CD14-positive monocyte (primary cell): ENCODE measurements around the gene ARHGEF7. TPM values are rescaled to one million over a fixed set of nuclear protein-coding genes. Genes with fewer than 3 reads are reported as not detected.

Experiments used
- DNase-seq, 3 donors: peaks; one replicate each; pipeline ENCODE4 v3.0.0-alpha.2; 2011 to 2022
- H2AFZ ChIP-seq: 2 replicates; pipeline ENCODE4 v1.6.0; 2012; ENCODE audit warnings: mild to moderate bottlenecking, low read depth, low read length, inconsistent platforms; ENCODE audit not compliant: insufficient read depth, poor library complexity, severe bottlenecking
- H3K27ac ChIP-seq, 2 donors: 1 replicate in 1 of 2; 2 replicates in 1 of 2; pipeline ENCODE4 v1.5.1; 2012 to 2013; ENCODE audit warnings: low read length in 2 of 2, control low read depth in 1 of 2, inconsistent platforms in 1 of 2, low read depth in 1 of 2, mild to moderate bottlenecking in 1 of 2
- H3K27me3 ChIP-seq, 2 donors: one replicate each; pipeline versions ENCODE4 v1.6.0 to v1.6.1; 2011 to 2013; ENCODE audit warnings: low read length in 2 of 2; ENCODE audit not compliant: control insufficient read depth in 2 of 2, insufficient read depth in 2 of 2
- H3K36me3 ChIP-seq, 2 donors: replicated peaks in 1 of 2; 1 replicate in 1 of 2; 2 replicates in 1 of 2; pipeline versions ENCODE4 v1.5.1 to v1.6.1; 2012 to 2013; ENCODE audit warnings: low read length in 2 of 2, control low read depth in 1 of 2, inconsistent platforms in 1 of 2, mild to moderate bottlenecking in 1 of 2; ENCODE audit not compliant: insufficient read depth in 2 of 2, control insufficient read depth in 1 of 2
- H3K4me1 ChIP-seq, 2 donors: 1 replicate in 1 of 2; 2 replicates in 1 of 2; pipeline versions ENCODE4 v1.5.1 to v1.6.1; 2012 to 2013; ENCODE audit warnings: low read length in 2 of 2, control low read depth in 1 of 2, inconsistent platforms in 1 of 2, mild to moderate bottlenecking in 1 of 2, moderate library complexity in 1 of 2; ENCODE audit not compliant: insufficient read depth in 2 of 2, control insufficient read depth in 1 of 2
- H3K4me2 ChIP-seq: replicated peaks from 2 replicates; pipeline ENCODE3; 2012; ENCODE audit warnings: low read length, moderate library complexity, mild to moderate bottlenecking; ENCODE audit not compliant: poor library complexity, severe bottlenecking; ENCODE audit errors: extremely low read depth
- H3K4me3 ChIP-seq, 3 experiments: fragments of 200-600 bp in 1 of 3; sonication (generic) in 1 of 3; replicated peaks in 1 of 3; 1 replicate in 2 of 3; 2 replicates in 1 of 3; pipeline ENCODE4 v1.5.1; 2011 to 2013; ENCODE audit warnings: low read length in 3 of 3, mild to moderate bottlenecking in 3 of 3, control low read depth in 2 of 3, low read depth in 2 of 3, inconsistent platforms in 1 of 3, moderate library complexity in 1 of 3
- H3K79me2 ChIP-seq: 2 replicates; pipeline ENCODE4 v1.6.0; 2012; ENCODE audit warnings: mild to moderate bottlenecking, control low read depth, inconsistent platforms, low read length, moderate library complexity; ENCODE audit not compliant: insufficient read depth
- H3K9ac ChIP-seq: 2 replicates; pipeline ENCODE4 v1.6.0; 2017; ENCODE audit warnings: low read length, mild to moderate bottlenecking; ENCODE audit not compliant: insufficient read depth, poor library complexity, severe bottlenecking
- H3K9me3 ChIP-seq, 2 donors: replicated peaks in 1 of 2; 1 replicate in 1 of 2; 2 replicates in 1 of 2; pipeline versions ENCODE4 v1.5.1 to v1.6.1; 2012 to 2013; ENCODE audit warnings: low read length in 2 of 2, control low read depth in 1 of 2; ENCODE audit not compliant: control insufficient read depth in 1 of 2, insufficient read depth in 1 of 2
- H4K20me1 ChIP-seq: 2 replicates; pipeline ENCODE4 v1.6.0; 2012; ENCODE audit warnings: mild to moderate bottlenecking, low read length, control low read depth, moderate library complexity; ENCODE audit not compliant: insufficient read depth
- H3K27ac Mint-ChIP-seq, 7 donors: one replicate each; pipeline ENCODE4 v1.8.0; 2020; ENCODE audit warnings: mild to moderate bottlenecking in 7 of 7, mixed read lengths in 7 of 7, moderate library complexity in 6 of 7, inconsistent platforms in 2 of 7
- H3K27me3 Mint-ChIP-seq, 3 donors: one replicate each; pipeline ENCODE4 v1.8.0; 2021 to 2022; ENCODE audit warnings: low read depth in 3 of 3, mild to moderate bottlenecking in 3 of 3, mixed read lengths in 3 of 3, moderate library complexity in 3 of 3, inconsistent platforms in 1 of 3
- H3K36me3 Mint-ChIP-seq, 2 donors: one replicate each; pipeline ENCODE4 v1.8.0; 2020; ENCODE audit warnings: mixed read lengths in 2 of 2, inconsistent platforms in 1 of 2, mild to moderate bottlenecking in 1 of 2
- H3K4me1 Mint-ChIP-seq: one replicate; pipeline ENCODE4 v1.8.0; 2020; ENCODE audit warnings: mild to moderate bottlenecking, mixed read lengths
- H3K4me3 Mint-ChIP-seq, 2 donors: one replicate each; pipeline ENCODE4 v1.8.0; 2020; ENCODE audit warnings: mild to moderate bottlenecking in 2 of 2, mixed read lengths in 2 of 2, moderate library complexity in 1 of 2
- H3K9me3 Mint-ChIP-seq, 7 donors: one replicate each; pipeline ENCODE4 v1.8.0; 2020 to 2022; ENCODE audit warnings: mixed read lengths in 7 of 7, mild to moderate bottlenecking in 6 of 7, moderate library complexity in 6 of 7, inconsistent platforms in 2 of 7
- WGBS: methylation state at CpG from one replicate; pipeline ENCODE4 v1.1.5; 2013; ENCODE audit warnings: missing lambda C conversion rate; ENCODE audit not compliant: insufficient coverage; 5-methylcytosine and 5-hydroxymethylcytosine counted together
- intact Hi-C, 2 donors: fragments of 100-400 bp; cut with micrococcal nuclease; formaldehyde crosslinking; loops; one replicate each; pipeline versions ENCODE4 v1.15.0 to v1.15.1; 2023
- polyA plus RNA-seq, 3 donors: library from polyadenylated mRNA; depleted of rRNA in 1 of 3; unstranded in 2 of 3; stranded (reverse) in 1 of 3; fragments of 300-500 nt in 2 of 3; fragments of >200 nt in 1 of 3; fragmentation: Illumina TruSeq in 2 of 3; gene quantifications; 1 replicate in 2 of 3; 2 replicates in 1 of 3; pipeline ENCODE4 v1.2.3, GENCODE V29; 2012 to 2021
- TF ChIP-seq, protein P1 (sequence below): fragments of 200-600 bp; IDR thresholded peaks from one replicate; pipeline ENCODE4 v1.8.0; 2022; ENCODE audit warnings: antibody characterized with exemption, mild to moderate bottlenecking

The ARHGEF7 gene
- polyA plus RNA-seq, 3 donors: 4.6 to 29.0 (median 6.1) TPM

GRCh38 chr13:111219950-111220349 lies 104.8 kb downstream of the ARHGEF7 start:
- intact Hi-C loops: loop anchor here (5.0 to 10.0 kb wide), 3 partner anchors 305 to 625 kb away; partner anchors contain the start of gene ANKRD10 (in 1 of the 2)
- H3K9ac ChIP-seq: no peak overlapping the region
- H3K27me3 ChIP-seq: no peaks in the 10 kb centered on the region
- no peak overlapping the region for H3K4me3 ChIP-seq
- peaks cover 56% of the 10 kb centered on the region for H4K20me1 ChIP-seq
- no peaks in the 10 kb centered on the region for H3K9me3 ChIP-seq
- Mint-ChIP-seq H3K4me3 (no peak overlapping the region), H3K9me3 (no peaks in the 10 kb centered on the region), H3K36me3 (peaks cover 34 to 41% of the 10 kb centered on the region in 2 donors), H3K27me3 (no peaks in the 10 kb centered on the region), H3K4me1 (no peaks in the 10 kb centered on the region), H3K27ac (peak overlapping the region in 3 of 7 donors; percentile 4 to 62 (median 52))
- H3K79me2 ChIP-seq: peaks cover 25% of the 10 kb centered on the region
- H3K4me2 ChIP-seq: no peak overlapping the region
- H2AFZ ChIP-seq: no peak overlapping the region
- peaks cover 15 to 37% of the 10 kb centered on the region in 2 donors for H3K36me3 ChIP-seq
- TF ChIP-seq, protein P1, sequence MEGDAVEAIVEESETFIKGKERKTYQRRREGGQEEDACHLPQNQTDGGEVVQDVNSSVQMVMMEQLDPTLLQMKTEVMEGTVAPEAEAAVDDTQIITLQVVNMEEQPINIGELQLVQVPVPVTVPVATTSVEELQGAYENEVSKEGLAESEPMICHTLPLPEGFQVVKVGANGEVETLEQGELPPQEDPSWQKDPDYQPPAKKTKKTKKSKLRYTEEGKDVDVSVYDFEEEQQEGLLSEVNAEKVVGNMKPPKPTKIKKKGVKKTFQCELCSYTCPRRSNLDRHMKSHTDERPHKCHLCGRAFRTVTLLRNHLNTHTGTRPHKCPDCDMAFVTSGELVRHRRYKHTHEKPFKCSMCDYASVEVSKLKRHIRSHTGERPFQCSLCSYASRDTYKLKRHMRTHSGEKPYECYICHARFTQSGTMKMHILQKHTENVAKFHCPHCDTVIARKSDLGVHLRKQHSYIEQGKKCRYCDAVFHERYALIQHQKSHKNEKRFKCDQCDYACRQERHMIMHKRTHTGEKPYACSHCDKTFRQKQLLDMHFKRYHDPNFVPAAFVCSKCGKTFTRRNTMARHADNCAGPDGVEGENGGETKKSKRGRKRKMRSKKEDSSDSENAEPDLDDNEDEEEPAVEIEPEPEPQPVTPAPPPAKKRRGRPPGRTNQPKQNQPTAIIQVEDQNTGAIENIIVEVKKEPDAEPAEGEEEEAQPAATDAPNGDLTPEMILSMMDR: no peak
- no peak overlapping the region for H3K27ac ChIP-seq
- no peaks in the 10 kb centered on the region for H3K4me1 ChIP-seq
- WGBS: 96% methylated on average over 6 of the region's 8 CpGs
- DNase-seq: no peak

GRCh38 chr13:111225166-111225565 lies 110.1 kb downstream of the ARHGEF7 start:
- peaks cover 52 to 61% of the 10 kb centered on the region in 2 donors for H3K36me3 Mint-ChIP-seq
- Histone ChIP-seq H3K9ac (no peak overlapping the region), H3K4me2 (no peak overlapping the region), H3K27ac (no peak overlapping the region), H3K9me3 (peaks cover 0 to 5% of the 10 kb centered on the region in 2 donors), H3K36me3 (peaks cover 19 to 57% of the 10 kb centered on the region in 2 donors), H4K20me1 (peaks cover 22% of the 10 kb centered on the region), H3K4me1 (no peaks in the 10 kb centered on the region), H3K79me2 (peaks cover 7% of the 10 kb centered on the region), H3K4me3 (no peak overlapping the region), H2AFZ (no peak overlapping the region), H3K27me3 (no peaks in the 10 kb centered on the region)
- DNase-seq: no peak
- peaks cover 0 to 7% (median 2%) of the 10 kb centered on the region in 7 donors for H3K9me3 Mint-ChIP-seq
- H3K27ac Mint-ChIP-seq: peak overlapping the region in 1 of 7 donors; percentile 48
- H3K4me3 Mint-ChIP-seq: no peak overlapping the region
- no peaks in the 10 kb centered on the region for H3K27me3 Mint-ChIP-seq
- TF ChIP-seq, protein P1: no peak
- intact Hi-C loops: loop anchor here (10.0 kb wide), 2 partner anchors 310 to 630 kb away; partner anchors contain the start of gene ANKRD10 (in 1 of the 2)
- H3K4me1 Mint-ChIP-seq: no peaks in the 10 kb centered on the region
- WGBS: 100% methylated on average over 3 of the region's 6 CpGs
